ENCODE results near the gene PPM1L.
A peak's percentile ranks its signal among the peaks of the same experiment; 100 is the strongest.

Gene PPM1L

DNA sequence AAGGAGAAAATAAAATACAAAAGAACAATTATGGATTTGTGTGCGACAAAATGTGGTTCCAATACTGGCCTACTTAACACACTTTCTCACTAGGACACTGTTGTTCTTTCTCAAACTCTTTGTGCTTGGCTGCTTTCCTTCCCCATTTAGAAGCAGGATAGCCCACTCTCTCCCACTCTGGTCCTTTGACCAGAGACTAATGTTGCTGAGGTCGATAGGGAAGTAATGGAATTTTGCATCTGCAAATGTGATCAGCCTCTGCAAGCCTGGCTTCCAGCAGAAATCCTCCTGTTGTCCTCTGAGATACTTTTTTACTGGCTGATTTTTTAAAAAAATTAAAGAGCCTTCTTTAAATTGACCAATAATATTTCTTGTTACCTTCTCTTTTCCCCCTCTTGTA lies 71.0 kb downstream of the PPM1L start:
- Histone ChIP-seq H3K36me3 (no peaks in the 10 kb centered on the region), H3K4me2 (no peak overlapping the region), H3K27me3 (no peaks in the 10 kb centered on the region), H4K20me1 (peaks cover 0 to 8% (median 0%) of the 10 kb centered on the region in 11 experiments; a peak in 1 of 22 replicates), H3K9me3 (replicated peaks in 1 of 11) (no peaks in the 10 kb centered on the region), H3K27ac (no peak overlapping the region), H3K4me3 (no peak overlapping the region), H3K4me1 (peaks cover 0 to 3% (median 0%) of the 10 kb centered on the region in 10 experiments; a peak in 2 of 20 replicates), H3K9ac (no peak overlapping the region)
- no peak for TF ChIP-seq Cebpa-rat (IDR thresholded peaks at IDR 0.05)

DNA sequence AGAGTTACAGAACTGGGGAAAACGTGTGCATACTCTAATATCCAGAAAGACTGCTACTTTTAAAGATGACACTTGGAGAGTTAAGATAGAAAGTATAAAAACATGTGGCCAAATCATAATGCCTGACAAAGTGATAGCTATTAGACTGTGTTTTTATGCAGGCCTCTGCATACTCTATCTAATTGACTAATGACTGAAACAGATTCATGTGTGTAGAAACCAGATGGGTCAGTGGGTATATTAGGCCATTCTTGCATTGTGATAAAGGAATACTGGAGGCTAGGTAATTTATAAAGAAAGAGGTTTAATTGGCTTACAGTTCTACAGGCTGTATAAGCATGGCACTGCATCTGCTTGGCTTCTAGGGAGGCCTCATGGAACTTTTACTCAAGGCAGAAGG lies 71.5 kb downstream of the PPM1L start:
- no peaks in the 10 kb centered on the region for H3K36me3 ChIP-seq
- TF ChIP-seq Cebpa-rat (IDR thresholded peaks at IDR 0.05), result no peak
- H3K4me1 ChIP-seq, result peaks cover 0 to 3% (median 0%) of the 10 kb centered on the region in 10 experiments; a peak in 2 of 20 replicates
- no peak overlapping the region for H3K4me3 ChIP-seq
- H3K9ac ChIP-seq, result no peak overlapping the region
- no peaks in the 10 kb centered on the region for H3K9me3 ChIP-seq (replicated peaks in 1 of 11)
- peaks cover 0 to 10% (median 0%) of the 10 kb centered on the region in 11 experiments; a peak in 1 of 22 replicates for H4K20me1 ChIP-seq
- H3K27me3 ChIP-seq, result no peaks in the 10 kb centered on the region
- H3K4me2 ChIP-seq, result no peak overlapping the region
- no peak overlapping the region for H3K27ac ChIP-seq

DNA sequence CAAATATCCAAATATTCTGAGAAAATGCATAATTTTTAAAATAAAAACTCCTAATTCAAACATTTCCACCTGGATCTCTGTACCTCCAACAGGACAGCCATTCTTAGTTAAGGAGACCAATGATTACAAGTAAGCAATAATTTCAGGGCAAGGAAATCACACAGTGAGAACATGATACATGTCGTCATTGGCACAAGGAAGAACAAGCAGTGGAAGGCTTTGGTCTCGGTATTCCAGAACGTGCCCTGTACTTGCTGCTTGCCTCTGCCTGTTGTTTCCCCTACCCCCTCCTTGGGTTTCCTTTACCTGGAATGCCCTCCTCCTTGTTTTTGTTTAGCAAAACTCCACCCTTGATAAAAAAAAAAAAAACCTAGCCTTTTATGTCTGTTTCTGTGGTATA lies 72.8 kb downstream of the PPM1L start:
- H3K4me2 ChIP-seq, result no peak overlapping the region
- H3K27me3 ChIP-seq, result no peaks in the 10 kb centered on the region
- H3K4me3 ChIP-seq, result no peak overlapping the region
- H3K9me3 ChIP-seq (replicated peaks in 1 of 11), result 0 out of 22 replicates have a peak, but pooled peaks cover 0 to 4% (median 0%) of the 10 kb centered on the region in 11 experiments
- peaks cover 0 to 10% (median 0%) of the 10 kb centered on the region in 11 experiments; a peak in 1 of 22 replicates for H4K20me1 ChIP-seq
- peaks cover 0 to 3% (median 0%) of the 10 kb centered on the region in 10 experiments; a peak in 2 of 20 replicates for H3K4me1 ChIP-seq
- no peak overlapping the region for H3K9ac ChIP-seq
- H3K36me3 ChIP-seq, result no peaks in the 10 kb centered on the region
- TF ChIP-seq Cebpa-rat (IDR thresholded peaks at IDR 0.05), result no peak
- H3K27ac ChIP-seq, result no peak overlapping the region

DNA sequence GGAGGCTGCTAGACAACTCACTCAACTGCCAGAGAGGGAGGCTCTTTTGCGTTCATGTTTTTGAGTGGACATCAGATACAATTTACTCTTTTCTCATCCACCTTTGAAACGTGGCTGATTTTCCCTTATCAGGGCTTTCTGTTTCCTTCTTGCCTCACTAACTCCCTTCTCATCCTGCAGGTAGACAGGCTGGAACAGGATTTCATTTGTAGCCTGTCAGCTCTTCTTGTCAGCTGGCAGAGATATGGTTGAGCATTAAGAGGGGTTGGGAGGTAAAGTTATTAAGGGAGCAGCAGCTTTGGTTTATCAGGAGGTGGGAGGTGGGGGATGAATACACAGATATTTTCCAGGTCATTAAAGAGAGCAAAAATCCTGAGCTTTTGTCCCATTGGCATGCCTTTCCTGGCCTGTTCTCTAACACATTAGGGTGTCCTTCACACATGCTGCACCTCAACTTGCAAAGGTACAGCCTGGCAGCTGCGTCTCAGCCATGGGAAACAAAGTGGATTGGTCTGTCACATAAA lies 73.5 kb downstream of the PPM1L start:
- peaks cover 0 to 3% (median 0%) of the 10 kb centered on the region in 10 experiments; a peak in 2 of 20 replicates for H3K4me1 ChIP-seq

DNA sequence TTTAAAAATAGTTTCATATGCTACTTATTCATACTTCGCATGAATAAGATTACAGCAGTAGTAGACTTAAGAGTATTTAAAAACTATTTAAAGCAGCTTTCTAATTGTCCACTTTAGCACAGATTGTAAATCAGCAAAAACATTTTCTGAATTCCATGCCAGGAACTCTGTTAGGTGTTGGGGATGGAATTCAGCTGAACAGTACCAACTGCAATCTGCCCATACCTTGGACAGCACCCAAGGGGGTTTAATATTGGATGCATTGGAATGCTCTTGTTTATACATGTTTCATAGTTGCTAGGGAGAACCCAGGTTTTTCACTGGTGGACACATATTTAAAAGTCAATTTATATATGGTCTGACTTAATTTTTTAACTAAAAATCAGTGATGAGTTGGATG lies 74.8 kb downstream of the PPM1L start:
- Histone ChIP-seq H3K4me2 (no peak overlapping the region), H3K9ac (no peak overlapping the region), H3K4me1 (peaks cover 0 to 6% (median 0%) of the 10 kb centered on the region in 10 experiments; a peak in 5 of 20 replicates), H3K36me3 (no peaks in the 10 kb centered on the region), H3K27ac (no peak overlapping the region), H3K27me3 (no peaks in the 10 kb centered on the region), H3K4me3 (no peak overlapping the region), H3K9me3 (replicated peaks in 1 of 11) (peaks cover 0 to 9% (median 0%) of the 10 kb centered on the region in 11 experiments; a peak in 2 of 22 replicates), H4K20me1 (peaks cover 0 to 10% (median 0%) of the 10 kb centered on the region in 11 experiments; a peak in 1 of 22 replicates)
- no peak for TF ChIP-seq Cebpa-rat (IDR thresholded peaks at IDR 0.05)

More for the DNA sequence above, 73.5 kb downstream of the PPM1L start:
- H3K9ac ChIP-seq, result no peak overlapping the region
- no peaks in the 10 kb centered on the region for H3K27me3 ChIP-seq
- H3K36me3 ChIP-seq, result no peaks in the 10 kb centered on the region
- H3K4me2 ChIP-seq, result no peak overlapping the region
- H4K20me1 ChIP-seq, result peaks cover 0 to 10% (median 0%) of the 10 kb centered on the region in 11 experiments; a peak in 1 of 22 replicates
- TF ChIP-seq Cebpa-rat (IDR thresholded peaks at IDR 0.05), result no peak
- no peak overlapping the region for H3K4me3 ChIP-seq
- no peak overlapping the region for H3K27ac ChIP-seq
- peaks cover 0 to 5% (median 0%) of the 10 kb centered on the region in 11 experiments; a peak in 1 of 22 replicates for H3K9me3 ChIP-seq (replicated peaks in 1 of 11)

DNA sequence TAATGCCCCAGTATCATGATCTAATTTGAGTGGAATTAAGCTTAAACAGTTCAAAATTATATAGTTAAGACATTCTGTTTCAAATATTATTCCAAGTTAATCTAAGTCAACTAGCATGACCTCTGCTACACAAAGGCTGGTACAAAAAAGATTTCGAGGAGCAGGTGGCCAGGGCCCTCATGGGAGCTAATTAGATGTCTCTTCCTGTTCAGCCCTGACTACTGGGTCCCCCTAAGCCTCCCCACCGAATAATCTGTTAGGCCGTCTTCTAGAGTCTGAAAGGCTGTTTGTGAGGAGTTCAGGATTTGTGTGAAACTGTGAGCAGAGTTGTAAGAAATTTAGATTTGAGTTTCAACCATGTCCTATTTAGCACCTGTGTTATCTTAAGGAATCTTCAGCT lies 75.4 kb downstream of the PPM1L start:
- Histone ChIP-seq H3K36me3 (no peaks in the 10 kb centered on the region), H3K27me3 (no peaks in the 10 kb centered on the region), H4K20me1 (0 out of 22 replicates have a peak, but pooled peaks cover 0 to 10% (median 0%) of the 10 kb centered on the region in 11 experiments), H3K27ac (no peak overlapping the region), H3K4me3 (no peak overlapping the region), H3K9me3 (replicated peaks in 1 of 11) (peaks cover 0 to 9% (median 0%) of the 10 kb centered on the region in 11 experiments; a peak in 2 of 22 replicates), H3K4me1 (peaks cover 0 to 12% (median 0%) of the 10 kb centered on the region in 10 experiments; a peak in 6 of 20 replicates), H3K4me2 (no peak overlapping the region), H3K9ac (no peak overlapping the region)
- TF ChIP-seq Cebpa-rat (IDR thresholded peaks at IDR 0.05), result no peak

DNA sequence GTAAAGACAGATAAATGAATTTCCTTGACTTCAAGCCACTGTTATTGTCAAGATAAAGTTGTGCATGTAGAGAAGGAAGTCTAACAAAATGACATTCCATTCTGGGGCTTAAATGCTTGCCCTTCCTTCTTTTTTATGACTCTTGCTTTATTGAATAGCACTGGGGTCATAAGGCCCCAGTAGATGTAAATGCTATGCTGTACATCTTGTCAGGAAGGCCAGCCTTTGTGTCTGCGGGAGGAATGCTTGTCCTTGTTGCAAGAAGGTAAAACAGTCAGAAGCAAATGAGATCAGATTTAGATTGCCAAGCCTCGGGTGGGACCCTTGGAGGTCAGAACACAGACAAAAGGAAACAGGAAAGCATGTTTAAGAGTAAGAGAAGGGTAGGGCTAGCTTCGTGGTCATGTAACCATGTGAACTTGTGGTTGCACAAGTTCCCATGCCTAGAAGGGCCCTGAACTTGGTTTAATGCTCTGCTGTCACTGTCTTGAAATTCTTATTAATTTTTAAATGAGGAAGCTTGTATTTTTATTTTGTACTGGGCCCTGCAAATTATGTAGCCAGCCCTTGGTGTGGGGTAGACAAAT lies 81.5 kb downstream of the PPM1L start:
- no peaks in the 10 kb centered on the region for H3K36me3 ChIP-seq
- H3K9me3 ChIP-seq (replicated peaks in 1 of 11), result peaks cover 0 to 13% (median 7%) of the 10 kb centered on the region in 11 experiments; a peak in 7 of 22 replicates
- no peak overlapping the region for H3K9ac ChIP-seq
- no peak for TF ChIP-seq Cebpa-rat (IDR thresholded peaks at IDR 0.05)
- no peak overlapping the region; a peak in 1 of 22 replicates for H3K27ac ChIP-seq
- no peak overlapping the region for H3K4me3 ChIP-seq
- H3K4me1 ChIP-seq, result peaks cover 6 to 37% (median 10%) of the 10 kb centered on the region in 10 experiments; a peak in 17 of 20 replicates
- no peaks in the 10 kb centered on the region for H3K27me3 ChIP-seq
- peak overlapping the region; percentile 3 to 56 (median 34); a peak in 16 of 22 replicates for H3K4me2 ChIP-seq
- H4K20me1 ChIP-seq, result no peaks in the 10 kb centered on the region; a peak in 1 of 22 replicates

DNA sequence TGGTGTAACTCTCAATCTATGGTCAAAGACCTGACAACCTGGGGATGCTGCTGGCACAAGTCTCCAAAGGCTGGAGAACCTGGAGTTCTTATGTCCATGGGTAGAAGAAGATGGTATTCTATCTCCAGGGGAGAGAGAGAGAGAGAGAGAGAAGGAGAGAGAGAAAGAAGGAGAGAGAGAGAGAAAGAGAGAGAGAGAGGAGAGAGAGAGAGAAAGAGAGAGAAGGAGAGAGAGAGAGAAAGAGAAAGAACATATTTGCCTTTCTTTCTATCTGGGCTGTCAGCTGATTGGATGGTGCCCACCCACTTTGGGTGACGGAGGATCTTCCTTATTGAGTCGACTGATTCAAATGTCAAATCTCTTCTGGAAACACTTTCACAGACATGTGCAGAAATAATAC lies 84.6 kb downstream of the PPM1L start:
- no peak overlapping the region for H3K4me3 ChIP-seq
- no peak for TF ChIP-seq Cebpa-rat (IDR thresholded peaks at IDR 0.05)
- H3K4me2 ChIP-seq, result no peak overlapping the region
- peaks cover 6 to 36% (median 10%) of the 10 kb centered on the region in 10 experiments; a peak in 17 of 20 replicates for H3K4me1 ChIP-seq
- peaks cover 0 to 8% (median 4%) of the 10 kb centered on the region in 11 experiments; a peak in 7 of 22 replicates for H3K9me3 ChIP-seq (replicated peaks in 1 of 11)
- H3K9ac ChIP-seq, result no peak overlapping the region
- no peak overlapping the region for H3K27ac ChIP-seq
- no peaks in the 10 kb centered on the region; a peak in 1 of 22 replicates for H4K20me1 ChIP-seq
- H3K27me3 ChIP-seq, result no peaks in the 10 kb centered on the region
- H3K36me3 ChIP-seq, result no peaks in the 10 kb centered on the region

DNA sequence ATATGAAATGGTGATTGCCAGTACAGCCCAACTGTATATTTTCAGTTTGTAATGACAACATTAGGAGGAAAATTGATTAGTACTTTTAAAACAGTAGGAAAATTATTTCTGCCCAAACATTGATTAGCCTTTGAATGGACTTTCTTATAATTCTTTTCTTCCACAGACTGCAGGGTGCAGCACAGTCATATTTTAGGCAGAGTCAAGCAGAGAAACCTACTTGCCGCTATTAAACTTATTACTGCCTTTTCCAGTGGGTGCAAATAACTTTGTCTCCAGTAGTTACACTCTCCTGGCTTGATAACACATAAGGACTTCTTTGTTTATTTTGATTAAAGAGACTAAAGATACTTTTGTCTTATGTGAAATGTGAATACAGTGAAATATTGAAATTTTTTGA lies 85.4 kb downstream of the PPM1L start:
- TF ChIP-seq Cebpa-rat (IDR thresholded peaks at IDR 0.05), result no peak
- H3K36me3 ChIP-seq, result no peaks in the 10 kb centered on the region
- H3K9me3 ChIP-seq (replicated peaks in 1 of 11), result peaks cover 0 to 8% (median 4%) of the 10 kb centered on the region in 11 experiments; a peak in 7 of 22 replicates
- no peak overlapping the region for H3K4me2 ChIP-seq
- H3K27me3 ChIP-seq, result no peaks in the 10 kb centered on the region
- H4K20me1 ChIP-seq, result no peaks in the 10 kb centered on the region; a peak in 1 of 22 replicates
- H3K4me3 ChIP-seq, result no peak overlapping the region
- no peak overlapping the region for H3K27ac ChIP-seq
- H3K4me1 ChIP-seq, result peaks cover 6 to 28% (median 10%) of the 10 kb centered on the region in 10 experiments; a peak in 17 of 20 replicates
- no peak overlapping the region for H3K9ac ChIP-seq
